Endothelial cell of umbilical vein (primary cell): ENCODE measurements around the gene ADGRE1.

Experiments used
- EZH2 ChIP-seq: IDR thresholded peaks from 2 replicates; pipeline ENCODE4 v1.6.1; 2012; ENCODE audit warnings: borderline replicate concordance, low read depth, mild to moderate bottlenecking, moderate library complexity, low read length, inconsistent platforms; ENCODE audit not compliant: severe bottlenecking
- FOS ChIP-seq: IDR thresholded peaks from 2 replicates; pipeline ENCODE4 v1.6.1; 2011; ENCODE audit warnings: mild to moderate bottlenecking, low read length, moderate library complexity, borderline replicate concordance; ENCODE audit not compliant: insufficient read depth
- POLR2A ChIP-seq: IDR thresholded peaks from 2 replicates; pipeline ENCODE4 v1.6.1; 2012; ENCODE audit warnings: low read depth, mild to moderate bottlenecking, control low read depth, low read length
- POLR2AphosphoS5 ChIP-seq: IDR thresholded peaks from 2 replicates; pipeline ENCODE4 v1.6.1; 2012; ENCODE audit warnings: low read depth, mild to moderate bottlenecking, control low read depth, low read length, moderate library complexity; ENCODE audit not compliant: insufficient read depth
- TF ChIP-seq, protein P1 (sequence below), 2 donors: IDR thresholded peaks; 1 replicate in 1 of 2; 2 replicates in 1 of 2; pipeline ENCODE4 v1.5.1; 2011; ENCODE audit warnings: low read length in 2 of 2, mild to moderate bottlenecking in 2 of 2, moderate library complexity in 2 of 2, control low read depth in 1 of 2, inconsistent platforms in 1 of 2, low read depth in 1 of 2; ENCODE audit not compliant: insufficient read depth in 1 of 2; ENCODE audit errors: extremely low read depth in 1 of 2
- TF ChIP-seq, protein P2 (sequence below): IDR thresholded peaks from 2 replicates; pipeline ENCODE4 v1.6.1; 2011; ENCODE audit not compliant: insufficient read depth, insufficient read length

DNA sequence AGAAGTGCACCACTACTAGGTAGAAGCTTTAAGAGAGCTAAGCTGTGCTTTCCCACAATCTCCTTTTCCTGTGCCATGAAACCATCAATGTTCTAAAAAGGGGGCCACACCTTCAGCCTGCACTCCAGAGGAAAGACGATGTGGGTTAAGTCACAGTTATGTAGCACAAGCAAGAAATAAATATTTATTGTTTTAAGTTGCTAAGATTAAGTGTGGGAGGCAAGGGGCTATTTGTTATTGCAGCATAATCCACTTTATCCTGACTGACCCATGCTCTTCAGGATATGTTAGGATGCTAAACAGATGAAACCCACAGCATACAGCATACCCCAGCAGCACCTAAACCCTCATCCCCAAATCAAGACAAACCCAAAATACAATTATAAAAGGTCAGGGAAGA, 69.2 kb downstream of the ADGRE1 start:
- TF ChIP-seq EZH2, result no peak
- no peak for TF ChIP-seq POLR2AphosphoS5
- TF ChIP-seq, protein P1, sequence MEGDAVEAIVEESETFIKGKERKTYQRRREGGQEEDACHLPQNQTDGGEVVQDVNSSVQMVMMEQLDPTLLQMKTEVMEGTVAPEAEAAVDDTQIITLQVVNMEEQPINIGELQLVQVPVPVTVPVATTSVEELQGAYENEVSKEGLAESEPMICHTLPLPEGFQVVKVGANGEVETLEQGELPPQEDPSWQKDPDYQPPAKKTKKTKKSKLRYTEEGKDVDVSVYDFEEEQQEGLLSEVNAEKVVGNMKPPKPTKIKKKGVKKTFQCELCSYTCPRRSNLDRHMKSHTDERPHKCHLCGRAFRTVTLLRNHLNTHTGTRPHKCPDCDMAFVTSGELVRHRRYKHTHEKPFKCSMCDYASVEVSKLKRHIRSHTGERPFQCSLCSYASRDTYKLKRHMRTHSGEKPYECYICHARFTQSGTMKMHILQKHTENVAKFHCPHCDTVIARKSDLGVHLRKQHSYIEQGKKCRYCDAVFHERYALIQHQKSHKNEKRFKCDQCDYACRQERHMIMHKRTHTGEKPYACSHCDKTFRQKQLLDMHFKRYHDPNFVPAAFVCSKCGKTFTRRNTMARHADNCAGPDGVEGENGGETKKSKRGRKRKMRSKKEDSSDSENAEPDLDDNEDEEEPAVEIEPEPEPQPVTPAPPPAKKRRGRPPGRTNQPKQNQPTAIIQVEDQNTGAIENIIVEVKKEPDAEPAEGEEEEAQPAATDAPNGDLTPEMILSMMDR (IDR thresholded peaks at IDR 0.05; ENCODE audit: extremely low read depth in 1 of 2, insufficient read depth in 1 of 2, low read depth in 1 of 2, low read length in 2 of 2), result no peak
- no peak for TF ChIP-seq POLR2A
- no peak for TF ChIP-seq FOS
- TF ChIP-seq, protein P2, sequence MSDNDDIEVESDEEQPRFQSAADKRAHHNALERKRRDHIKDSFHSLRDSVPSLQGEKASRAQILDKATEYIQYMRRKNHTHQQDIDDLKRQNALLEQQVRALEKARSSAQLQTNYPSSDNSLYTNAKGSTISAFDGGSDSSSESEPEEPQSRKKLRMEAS, result no peak
